22Rv1 (cell line): ENCODE measurements around the gene STRIT1.

Experiments used
- CTCF ChIP-seq: fragments of 450-650 bp; IDR thresholded peaks from 2 replicates; pipeline ENCODE4 v1.5.1; 2017; ENCODE audit warnings: mild to moderate bottlenecking
- ZFX ChIP-seq: fragments of 450-650 bp; IDR thresholded peaks from 2 replicates; pipeline ENCODE4 v1.6.1; 2017; ENCODE audit warnings: antibody characterized with exemption, borderline replicate concordance

DNA sequence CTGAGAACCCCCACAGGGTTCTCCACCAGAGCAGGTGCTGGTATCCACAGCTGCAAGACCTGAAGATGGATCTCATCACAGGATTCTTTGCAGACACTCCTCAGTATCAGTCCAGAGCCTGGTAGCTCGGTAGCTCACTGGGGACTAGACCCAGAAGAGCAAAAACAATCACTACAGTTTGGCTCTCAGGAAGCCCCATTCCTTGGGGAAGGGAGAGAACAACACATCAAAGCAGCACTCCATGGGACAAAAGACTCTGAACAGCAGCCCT is 22.2 kb downstream of the STRIT1 start:
- TF ChIP-seq CTCF (no peak), ZFX (no peak)
